ENCODE data around the gene GHRHR. TPM values are rescaled to one million over a fixed set of nuclear protein-coding genes. Genes with fewer than 3 reads are reported as not detected.

The GHRHR gene
- total RNA-seq, 4 donors from 2014 or later = not detected

DNA sequence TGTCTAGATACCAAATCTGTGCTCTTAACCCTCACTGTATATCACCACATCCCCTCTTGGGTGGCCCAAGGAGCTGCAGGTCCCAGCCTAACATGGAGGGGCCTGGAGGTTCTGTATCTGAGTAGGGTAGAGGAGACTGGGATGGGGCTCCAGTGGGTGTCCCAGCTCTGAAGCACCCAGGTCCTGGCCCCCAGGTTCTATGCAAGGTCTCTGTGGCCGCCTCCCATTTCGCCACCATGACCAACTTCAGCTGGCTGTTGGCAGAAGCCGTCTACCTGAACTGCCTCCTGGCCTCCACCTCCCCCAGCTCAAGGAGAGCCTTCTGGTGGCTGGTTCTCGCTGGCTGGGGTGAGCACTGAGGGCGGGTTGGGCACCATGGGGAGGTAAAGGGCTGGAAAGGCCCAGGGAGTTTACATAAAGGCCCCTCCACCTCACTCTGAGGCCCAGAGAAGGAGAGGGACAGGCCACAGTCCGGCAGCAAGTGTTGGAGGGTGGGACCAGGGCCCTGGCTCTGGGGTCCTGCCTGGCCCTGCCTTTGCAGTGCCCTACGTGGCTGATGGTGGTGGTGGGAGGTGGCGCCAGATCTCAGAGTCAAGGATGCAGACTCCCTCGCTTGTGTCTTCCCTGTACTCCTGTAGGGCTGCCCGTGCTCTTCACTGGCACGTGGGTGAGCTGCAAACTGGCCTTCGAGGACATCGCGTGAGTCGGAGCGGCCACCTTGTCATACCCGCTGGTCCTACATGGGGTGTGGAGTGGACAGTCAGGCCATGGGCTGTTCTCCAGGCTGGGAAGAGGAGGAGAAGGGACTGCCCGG is 10.2 kb downstream of the GHRHR start:
- intact Hi-C loops (cut with DNase I; ENCODE audit: low total_unique reads) = loop anchor here (10.0 kb wide), 1 partner anchor 169 kb away; no protein-coding TSS in a partner anchor
- Histone ChIP-seq H3K9me3 (no peaks in the 10 kb centered on the region), H3K4me3 (no peak overlapping the region), H3K36me3 (no peaks in the 10 kb centered on the region), H3K27me3 (no peaks in the 10 kb centered on the region), H3K27ac (no peak overlapping the region), H3K4me1 (no peaks in the 10 kb centered on the region)
- no peak for TF ChIP-seq POLR2A (IDR thresholded peaks at IDR 0.05)
- no peak for TF ChIP-seq CTCF (IDR thresholded peaks at IDR 0.05)
- no peak for DNase-seq

DNA sequence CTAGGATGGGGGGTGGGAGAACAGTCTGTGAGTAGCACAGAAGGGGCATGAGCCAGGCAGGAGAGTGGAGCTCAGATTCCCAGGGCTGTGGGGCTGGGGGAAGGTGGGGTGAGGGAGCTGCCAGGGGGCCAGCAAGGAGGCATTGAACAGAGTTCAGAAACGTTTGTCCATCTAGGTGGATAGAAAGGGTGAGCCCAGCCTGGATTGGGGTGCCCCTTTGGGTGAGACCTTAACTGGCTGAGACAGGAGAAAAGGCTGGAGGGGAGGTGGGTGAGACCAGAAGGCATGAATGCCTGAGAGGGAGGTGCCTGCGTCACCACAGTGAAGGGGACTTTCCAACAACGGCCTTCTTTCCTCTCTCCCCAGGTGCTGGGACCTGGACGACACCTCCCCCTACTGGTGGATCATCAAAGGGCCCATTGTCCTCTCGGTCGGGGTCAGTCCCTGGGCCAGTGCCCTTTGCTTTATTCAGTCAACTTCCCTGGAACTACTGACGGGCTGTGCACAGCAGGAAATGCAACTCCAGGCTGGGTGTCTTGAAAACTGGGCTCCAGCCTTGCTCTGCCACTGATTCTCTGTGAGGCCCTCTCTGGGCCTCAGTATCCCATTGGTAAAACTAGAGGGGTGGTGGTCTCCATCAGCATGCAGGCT is 11.0 kb downstream of the GHRHR start:
- H3K36me3 ChIP-seq = no peaks in the 10 kb centered on the region
- H3K4me1 ChIP-seq = no peaks in the 10 kb centered on the region
- TF ChIP-seq POLR2A (IDR thresholded peaks at IDR 0.05) (no peak), CTCF (IDR thresholded peaks at IDR 0.05) (peak; percentile 35 to 57 (median 48))
- DNase-seq = peak in 1 of 2 donors; percentile 33
- H3K9me3 ChIP-seq = no peaks in the 10 kb centered on the region
- intact Hi-C loops (cut with DNase I; ENCODE audit: low total_unique reads) = loop anchor here (10.0 kb wide), 1 partner anchor 170 kb away; no protein-coding TSS in a partner anchor
- no peaks in the 10 kb centered on the region for H3K27me3 ChIP-seq
- H3K27ac ChIP-seq = no peak overlapping the region
- no peak overlapping the region for H3K4me3 ChIP-seq

DNA sequence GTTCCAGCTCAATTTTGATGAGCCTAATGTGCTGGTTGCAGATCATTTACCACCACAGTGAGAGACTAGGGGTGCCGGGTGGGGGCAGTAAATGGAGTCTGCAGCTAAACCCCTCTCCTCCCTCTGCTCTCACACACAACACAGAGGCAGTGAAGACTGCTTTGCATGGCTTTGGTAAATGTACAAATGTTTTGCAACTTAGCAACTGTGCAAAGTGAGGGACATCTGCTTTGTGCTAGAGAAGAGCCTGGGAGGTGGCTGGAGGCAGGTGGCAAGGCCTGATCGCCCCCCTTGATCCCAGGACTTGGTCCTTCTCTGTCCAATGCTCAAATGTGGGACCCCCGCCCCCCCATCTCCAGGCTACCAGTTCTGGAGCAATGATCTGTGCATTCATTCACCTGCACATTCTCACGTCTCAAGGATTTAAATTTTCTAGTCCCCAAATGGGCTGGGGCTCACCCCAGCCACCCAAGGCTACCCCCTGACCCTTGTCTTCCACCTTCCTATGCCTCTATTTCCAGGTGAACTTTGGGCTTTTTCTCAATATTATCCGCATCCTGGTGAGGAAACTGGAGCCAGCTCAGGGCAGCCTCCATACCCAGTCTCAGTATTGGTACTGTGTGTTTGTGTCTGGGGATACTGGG is 11.6 kb downstream of the GHRHR start:
- no peaks in the 10 kb centered on the region for H3K27me3 ChIP-seq
- intact Hi-C loops (cut with DNase I; ENCODE audit: low total_unique reads) = loop anchor here (10.0 kb wide), 1 partner anchor 171 kb away; no protein-coding TSS in a partner anchor
- no peaks in the 10 kb centered on the region for H3K4me1 ChIP-seq
- no peak overlapping the region for H3K4me3 ChIP-seq
- DNase-seq = no peak
- H3K9me3 ChIP-seq = no peaks in the 10 kb centered on the region
- H3K36me3 ChIP-seq = no peaks in the 10 kb centered on the region
- TF ChIP-seq CTCF (IDR thresholded peaks at IDR 0.05) (no peak), POLR2A (IDR thresholded peaks at IDR 0.05) (no peak)
- no peak overlapping the region for H3K27ac ChIP-seq

- Histone ChIP-seq H3K4me1 (no peaks in the 10 kb centered on the region), H3K27ac (no peak overlapping the region), H3K27me3 (no peaks in the 10 kb centered on the region), H3K9me3 (no peaks in the 10 kb centered on the region), H3K4me3 (no peak overlapping the region), H3K36me3 (no peaks in the 10 kb centered on the region)
- TF ChIP-seq POLR2A (IDR thresholded peaks at IDR 0.05) (no peak), CTCF (IDR thresholded peaks at IDR 0.05) (no peak)
- intact Hi-C loops (cut with DNase I; ENCODE audit: low total_unique reads) = loop anchor here (10.0 kb wide), 1 partner anchor 172 kb away; no protein-coding TSS in a partner anchor
- no peak for DNase-seq
Observed at GRCh38 chr7:30976381-30976780, 12.6 kb downstream of the GHRHR start.

All from uterus (tissue), 4 donors.